ENCODE measurements around the gene SPOCK3.

Gene SPOCK3

GRCh38 chr4:167176723-167177367, 57.4 kb downstream of the SPOCK3 start:
- DNase-seq (ENCODE audit: low read depth in 2 of 3, low spot score in 2 of 3) = no peak

DNA sequence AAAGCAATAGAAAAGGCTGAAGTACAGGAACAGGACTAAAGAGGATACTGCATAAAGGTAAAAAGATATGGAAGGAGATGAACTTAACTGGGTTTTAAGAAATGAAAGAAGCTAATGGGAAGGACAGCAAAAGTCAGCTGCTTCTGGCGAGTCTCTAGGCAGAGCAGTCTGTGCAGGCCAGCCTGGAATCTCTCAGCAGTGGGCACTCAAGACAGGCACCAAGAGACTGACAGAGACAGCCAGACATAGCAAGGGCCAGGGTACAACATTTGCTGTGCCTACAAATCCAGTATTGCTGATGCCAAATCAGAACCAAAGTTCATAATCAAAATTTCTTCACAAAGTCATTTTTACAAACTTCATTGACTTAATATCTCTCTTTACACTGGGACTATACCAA, 62.4 kb downstream of the SPOCK3 start:
- DNase-seq (ENCODE audit: low read depth in 2 of 3, low spot score in 2 of 3) = no peak

DNA sequence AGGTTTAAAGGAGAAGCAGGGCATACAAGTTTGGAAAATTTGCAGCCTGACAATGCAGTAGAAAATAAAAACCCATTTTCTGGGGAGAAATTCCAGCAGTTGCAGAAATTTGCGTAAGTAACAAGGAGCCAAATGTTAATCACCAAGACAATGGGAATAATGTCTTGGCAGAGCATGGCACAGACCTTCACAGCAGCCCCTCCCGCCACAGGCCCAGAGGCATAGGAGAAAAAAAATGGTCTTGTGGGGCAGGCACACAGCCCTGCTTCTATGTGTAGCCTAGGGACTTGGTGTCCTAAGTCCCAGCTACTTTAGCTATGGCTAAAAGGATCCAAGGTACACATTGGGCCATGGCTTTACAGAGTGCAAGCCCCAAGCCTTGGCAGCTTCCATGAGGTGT, 65.7 kb downstream of the SPOCK3 start:
- no peak for DNase-seq (ENCODE audit: low read depth in 2 of 3, low spot score in 2 of 3)

GRCh38 chr4:167150587-167150986, 83.7 kb downstream of the SPOCK3 start:
- DNase-seq (ENCODE audit: low read depth in 2 of 3, low spot score in 2 of 3) = no peak

- DNase-seq (ENCODE audit: low read depth in 2 of 3, low spot score in 2 of 3) = no peak
These were observed 89.7 kb downstream of the SPOCK3 start for GRCh38 chr4:167144605-167145004.

GRCh38 chr4:167143018-167143417, 91.3 kb downstream of the SPOCK3 start:
- DNase-seq (ENCODE audit: low read depth in 2 of 3, low spot score in 2 of 3) = no peak

DNA sequence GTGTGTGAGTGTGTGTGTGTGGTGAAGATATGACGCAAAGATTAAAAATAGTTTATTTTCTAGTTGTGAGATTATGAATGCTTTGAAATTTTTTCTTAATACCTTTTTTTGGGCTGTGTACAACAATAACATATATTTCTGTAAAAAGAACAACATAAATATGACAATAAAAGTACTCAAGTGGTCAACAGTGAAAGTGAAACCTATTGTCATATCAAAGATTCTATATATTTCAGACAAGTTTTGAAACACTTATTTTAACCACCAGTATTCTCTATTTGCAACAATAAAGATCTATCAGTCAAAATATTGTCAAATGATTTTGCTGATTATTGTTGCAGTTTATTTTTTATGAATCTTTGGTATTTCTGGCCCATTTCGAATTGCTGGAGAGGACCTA, 98.0 kb downstream of the SPOCK3 start:
- no peak for DNase-seq (ENCODE audit: low read depth in 2 of 3, low spot score in 2 of 3)

DNA sequence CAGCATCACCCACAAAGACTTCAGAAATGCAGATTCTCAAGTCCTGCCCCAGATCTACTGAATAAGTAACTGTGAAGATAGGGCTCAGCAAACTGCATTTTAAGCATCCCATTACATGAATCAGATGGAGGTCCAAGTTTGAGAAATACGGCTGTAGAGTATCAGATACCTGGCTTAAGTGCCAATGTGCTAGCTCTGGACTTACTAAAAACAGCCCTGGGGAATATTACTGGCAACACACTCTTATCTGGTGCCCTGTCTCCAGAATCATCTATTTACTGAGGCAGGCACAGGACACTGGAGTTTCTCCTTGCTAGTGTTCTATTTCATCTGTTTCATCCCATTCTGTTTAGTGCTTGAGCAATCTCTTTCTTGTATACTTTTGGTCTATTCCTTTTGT, 105.1 kb downstream of the SPOCK3 start:
- no peak for DNase-seq (ENCODE audit: low read depth in 2 of 3, low spot score in 2 of 3)

GRCh38 chr4:167119392-167119791, 114.9 kb downstream of the SPOCK3 start:
- no peak for DNase-seq (ENCODE audit: low read depth in 2 of 3, low spot score in 2 of 3)

- no peak for DNase-seq (ENCODE audit: low read depth in 2 of 3, low spot score in 2 of 3)
These were observed 117.0 kb downstream of the SPOCK3 start for GRCh38 chr4:167117273-167117672.

GRCh38 chr4:167114416-167114971, 119.8 kb downstream of the SPOCK3 start:
- no peak for DNase-seq (ENCODE audit: low read depth in 2 of 3, low spot score in 2 of 3)

GRCh38 chr4:167111622-167112021, 122.7 kb downstream of the SPOCK3 start:
- no peak for DNase-seq (ENCODE audit: low read depth in 2 of 3, low spot score in 2 of 3)

DNA sequence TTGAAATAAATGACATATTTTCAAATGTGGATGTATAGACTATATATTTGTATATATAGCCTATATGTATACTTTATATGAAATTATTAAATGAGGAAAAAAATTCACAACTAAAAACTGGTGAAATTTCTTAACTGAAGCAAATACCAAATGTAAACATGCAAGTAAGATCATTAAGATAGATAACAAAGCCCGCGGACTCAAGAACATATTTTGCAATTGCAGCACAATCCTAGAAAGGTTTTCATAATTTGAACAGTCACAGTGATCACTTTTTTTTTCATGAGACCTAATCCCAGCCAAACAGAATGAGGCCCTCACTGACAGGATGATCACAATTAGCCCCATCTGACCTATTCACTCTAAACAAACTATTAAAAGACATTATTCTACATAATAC, 123.2 kb downstream of the SPOCK3 start:
- no peak for DNase-seq (ENCODE audit: low read depth in 2 of 3, low spot score in 2 of 3)

DNA sequence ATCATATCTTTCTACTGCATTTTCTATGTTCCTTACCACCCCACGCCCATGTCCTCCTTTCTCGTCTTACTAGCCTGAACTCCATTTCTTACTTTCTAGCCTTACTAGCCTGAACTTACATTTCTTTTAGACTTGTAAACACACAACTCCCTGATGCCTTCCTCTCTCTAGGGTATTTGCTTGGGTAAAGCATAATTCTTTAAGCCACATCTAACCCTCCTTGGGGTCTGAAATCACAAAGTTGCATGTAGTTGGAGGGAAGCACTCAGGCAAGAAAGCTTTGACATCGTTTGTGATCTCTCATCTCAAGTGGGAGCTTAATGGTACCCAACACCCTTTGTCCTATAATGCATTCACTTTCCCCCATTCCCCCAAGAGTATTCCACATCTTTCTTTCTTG, 124.4 kb downstream of the SPOCK3 start:
- no peak for DNase-seq (ENCODE audit: low read depth in 2 of 3, low spot score in 2 of 3)

GRCh38 chr4:167105857-167106256, 128.4 kb downstream of the SPOCK3 start:
- DNase-seq (ENCODE audit: low read depth in 2 of 3, low spot score in 2 of 3) = no peak

- DNase-seq (ENCODE audit: low read depth in 2 of 3, low spot score in 2 of 3) = no peak
These were observed 131.8 kb downstream of the SPOCK3 start for GRCh38 chr4:167102475-167102874.

- DNase-seq (ENCODE audit: low read depth in 2 of 3, low spot score in 2 of 3) = no peak
These were observed 133.3 kb downstream of the SPOCK3 start for GRCh38 chr4:167101035-167101434.

DNA sequence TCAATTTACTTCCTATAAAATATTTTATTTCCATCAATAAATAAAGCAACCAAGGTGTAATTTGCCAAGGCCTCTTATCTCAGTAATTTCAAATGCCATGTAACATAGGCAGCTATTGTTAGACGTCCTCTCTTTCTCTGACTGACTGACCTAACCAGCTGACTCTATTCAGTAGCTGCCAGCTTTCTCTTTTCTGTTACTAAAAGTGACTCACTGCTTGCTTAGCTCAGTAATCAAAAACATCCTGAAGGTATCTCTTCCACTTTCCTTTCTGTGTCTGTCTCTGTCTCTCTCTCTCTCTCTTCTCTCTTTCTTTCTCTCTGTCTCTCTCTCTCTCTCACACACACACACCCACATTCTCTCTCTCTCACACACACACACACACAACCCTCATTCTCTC, 134.2 kb downstream of the SPOCK3 start:
- no peak for DNase-seq (ENCODE audit: low read depth in 2 of 3, low spot score in 2 of 3)

- DNase-seq (ENCODE audit: low read depth in 2 of 3, low spot score in 2 of 3) = no peak
These were observed 146.2 kb downstream of the SPOCK3 start for GRCh38 chr4:167088115-167088514.

- DNase-seq (ENCODE audit: low read depth in 2 of 3, low spot score in 2 of 3) = no peak
These were observed 150.0 kb downstream of the SPOCK3 start for GRCh38 chr4:167084321-167084720.

DNA sequence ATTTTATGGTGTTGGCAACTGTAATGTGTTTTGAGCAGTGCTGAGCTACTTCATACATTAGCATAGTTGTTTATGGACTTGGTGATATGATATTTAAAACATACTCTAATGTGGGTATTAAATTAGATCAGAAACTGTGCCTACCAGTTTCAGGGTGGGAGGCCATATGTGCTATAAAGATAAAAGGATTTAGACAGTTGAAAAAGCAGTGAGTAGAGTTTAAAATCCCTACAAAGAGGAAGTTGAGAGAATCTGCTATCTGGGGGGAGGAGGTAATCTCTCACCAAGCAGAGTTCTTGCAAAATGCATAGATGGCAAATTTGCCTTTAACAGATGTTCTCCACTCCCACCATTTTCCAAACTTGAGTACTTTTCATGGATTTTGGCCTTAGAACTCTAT, 154.5 kb downstream of the SPOCK3 start:
- no peak for DNase-seq (ENCODE audit: low read depth in 2 of 3, low spot score in 2 of 3)

DNA sequence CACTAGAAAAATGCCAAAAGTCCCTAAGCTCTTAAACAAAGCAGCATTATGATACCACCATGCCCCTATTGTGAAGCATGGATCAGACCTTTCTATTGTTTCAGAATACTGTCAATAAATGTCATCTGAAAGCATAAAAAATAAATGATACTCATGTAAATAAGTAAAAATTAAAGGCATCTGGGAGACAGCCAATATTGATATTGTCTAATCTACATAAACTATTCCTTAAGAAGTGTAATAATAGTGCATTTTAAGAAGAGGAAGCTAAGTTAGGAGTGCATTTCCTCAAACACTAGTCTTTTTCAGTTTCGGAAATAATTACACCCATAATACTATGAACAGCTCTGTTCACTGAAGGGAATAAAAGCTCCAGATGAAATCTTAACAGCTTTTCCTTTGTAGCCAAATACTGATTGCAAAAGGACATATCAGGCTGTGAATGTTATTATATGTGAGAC, 181.6 kb downstream of the SPOCK3 start:
- no peak for DNase-seq (ENCODE audit: low read depth in 2 of 3, low spot score in 2 of 3)

GRCh38 chr4:167049257-167049656, 185.0 kb downstream of the SPOCK3 start:
- DNase-seq (ENCODE audit: low read depth in 2 of 3, low spot score in 2 of 3) = no peak
